H9 (cell line): ENCODE data around the gene TMPRSS5. TPM values are rescaled to one million over a fixed set of nuclear protein-coding genes. Genes with fewer than 3 reads are reported as not detected.

ENCODE experiments used
- DNase-seq: peaks from one replicate; pipeline ENCODE4 v3.0.0-alpha.2; 2017
- H2AFZ ChIP-seq: one replicate; pipeline ENCODE4 v1.6.1; 2013; ENCODE audit warnings: mild to moderate bottlenecking, low read length, control low read depth, moderate library complexity
- H2AK5ac ChIP-seq: 2 replicates; pipeline ENCODE4 v1.6.1; 2013; ENCODE audit warnings: low read length, control low read depth, mixed read lengths; ENCODE audit not compliant: insufficient read length
- H2BK120ac ChIP-seq: one replicate; pipeline ENCODE4 v1.6.1; 2013; ENCODE audit warnings: low read depth, mild to moderate bottlenecking, low read length, control low read depth, inconsistent platforms; ENCODE audit not compliant: poor library complexity, severe bottlenecking
- H2BK12ac ChIP-seq: 2 replicates; pipeline ENCODE4 v1.6.1; 2013; ENCODE audit warnings: low read length, control low read depth, mixed read lengths, low read depth; ENCODE audit not compliant: insufficient read length
- H2BK15ac ChIP-seq: 2 replicates; pipeline ENCODE4 v1.6.1; 2013; ENCODE audit warnings: low read depth, low read length, control low read depth
- H2BK20ac ChIP-seq: one replicate; pipeline ENCODE4 v1.6.1; 2013; ENCODE audit warnings: low read depth, mild to moderate bottlenecking, low read length, control low read depth, inconsistent platforms; ENCODE audit not compliant: poor library complexity, severe bottlenecking
- H2BK5ac ChIP-seq: 2 replicates; pipeline ENCODE4 v1.6.1; 2013; ENCODE audit warnings: low read length, control low read depth, mixed read lengths; ENCODE audit not compliant: insufficient read length
- H3K14ac ChIP-seq: 2 replicates; pipeline ENCODE4 v1.6.1; 2013; ENCODE audit warnings: low read length, control low read depth; ENCODE audit not compliant: insufficient read depth
- H3K18ac ChIP-seq: 2 replicates; pipeline ENCODE4 v1.6.1; 2013; ENCODE audit warnings: low read depth, mild to moderate bottlenecking, mixed read lengths, low read length, control low read depth; ENCODE audit not compliant: insufficient read length
- H3K23ac ChIP-seq: 2 replicates; pipeline ENCODE4 v1.6.1; 2013; ENCODE audit warnings: low read length, control low read depth, mixed read lengths, low read depth; ENCODE audit not compliant: insufficient read length
- H3K23me2 ChIP-seq: 2 replicates; pipeline ENCODE4 v1.6.1; 2013; ENCODE audit warnings: low read depth, mild to moderate bottlenecking, mixed read lengths, low read length, control low read depth; ENCODE audit not compliant: insufficient read length, poor library complexity, severe bottlenecking
- H3K27ac ChIP-seq: 2 replicates; pipeline ENCODE4 v1.5.1; 2013; ENCODE audit warnings: low read length, control low read depth, mixed read lengths, low read depth; ENCODE audit not compliant: insufficient read length
- H3K27me3 ChIP-seq: 2 replicates; pipeline ENCODE4 v1.6.1; 2013; ENCODE audit warnings: low read length, control low read depth, inconsistent platforms; ENCODE audit not compliant: insufficient read depth
- H3K4ac ChIP-seq: 2 replicates; pipeline ENCODE4 v1.6.1; 2013; ENCODE audit warnings: low read depth, mild to moderate bottlenecking, control low read depth, inconsistent platforms, low read length, moderate library complexity
- H3K4me1 ChIP-seq: 2 replicates; pipeline ENCODE4 v1.6.1; 2013; ENCODE audit warnings: low read length, control low read depth, inconsistent platforms; ENCODE audit not compliant: insufficient read depth
- H3K4me2 ChIP-seq: 2 replicates; pipeline ENCODE4 v1.6.1; 2013; ENCODE audit warnings: low read length, control low read depth, mixed read lengths; ENCODE audit not compliant: insufficient read length, insufficient read depth
- H3K56ac ChIP-seq: 2 replicates; pipeline ENCODE4 v1.6.1; 2013; ENCODE audit warnings: low read depth, mild to moderate bottlenecking, mixed read lengths, low read length, control low read depth; ENCODE audit not compliant: insufficient read length
- H3K79me1 ChIP-seq: 2 replicates; pipeline ENCODE4 v1.6.1; 2013; ENCODE audit warnings: low read depth, mild to moderate bottlenecking, moderate library complexity, low read length, control low read depth, inconsistent platforms; ENCODE audit not compliant: insufficient read depth, poor library complexity, severe bottlenecking
- H3K79me2 ChIP-seq: 2 replicates; pipeline ENCODE4 v1.6.1; 2013; ENCODE audit warnings: low read length, control low read depth, inconsistent platforms; ENCODE audit not compliant: insufficient read depth
- H3K9ac ChIP-seq: 2 replicates; pipeline ENCODE4 v1.6.1; 2013; ENCODE audit warnings: low read length, control low read depth, mixed read lengths; ENCODE audit not compliant: insufficient read length; ENCODE audit errors: extremely low read depth
- H3K9me3 ChIP-seq: one replicate; pipeline ENCODE4 v1.6.1; 2013; ENCODE audit warnings: low read depth, low read length, inconsistent platforms; ENCODE audit not compliant: control insufficient read depth
- H3T11ph ChIP-seq: one replicate; pipeline ENCODE4 v1.6.1; 2013; ENCODE audit warnings: mild to moderate bottlenecking, low read length, control low read depth, inconsistent platforms
- H4K20me1 ChIP-seq: one replicate; pipeline ENCODE4 v1.6.1; 2013; ENCODE audit not compliant: control insufficient read depth, insufficient read length, insufficient read depth
- H4K5ac ChIP-seq: 2 replicates; pipeline ENCODE4 v1.6.1; 2013; ENCODE audit warnings: low read depth, mild to moderate bottlenecking, mixed read lengths, low read length, control low read depth; ENCODE audit not compliant: insufficient read length
- H4K8ac ChIP-seq: replicated peaks from 2 replicates; pipeline ENCODE4 v1.6.1; 2013; ENCODE audit warnings: low read length, control low read depth, mixed read lengths, low read depth; ENCODE audit not compliant: insufficient read length
- H4K91ac ChIP-seq: 2 replicates; pipeline ENCODE4 v1.6.1; 2013; ENCODE audit warnings: low read depth, mild to moderate bottlenecking, moderate library complexity, mixed read lengths, low read length, control low read depth; ENCODE audit not compliant: insufficient read length
- H3K27ac Mint-ChIP-seq, 3 experiments: 2 replicates in 2 of 3; 3 replicates in 1 of 3; pipeline ENCODE4 v1.8.0; 2020 to 2021; ENCODE audit warnings: mixed read lengths in 3 of 3, mild to moderate bottlenecking in 1 of 3, moderate library complexity in 1 of 3
- H3K27me3 Mint-ChIP-seq: 2 replicates; pipeline ENCODE4 v1.8.0; 2021; ENCODE audit warnings: low read depth, mild to moderate bottlenecking, moderate library complexity, mixed read lengths
- H3K36me3 Mint-ChIP-seq, 3 experiments: 2 replicates in 2 of 3; 3 replicates in 1 of 3; pipeline ENCODE4 v1.8.0; 2020 to 2021; ENCODE audit warnings: low read depth in 3 of 3, mixed read lengths in 3 of 3; ENCODE audit not compliant: insufficient read depth in 1 of 3
- H3K4me1 Mint-ChIP-seq, 2 experiments: 2 replicates each; pipeline ENCODE4 v1.8.0; 2020; ENCODE audit warnings: mixed read lengths in 2 of 2
- H3K4me3 Mint-ChIP-seq, 2 experiments: 2 replicates in 1 of 2; 3 replicates in 1 of 2; pipeline ENCODE4 v1.8.0; 2020 to 2021; ENCODE audit warnings: mild to moderate bottlenecking in 2 of 2, mixed read lengths in 2 of 2, moderate library complexity in 1 of 2
- H3K9me3 Mint-ChIP-seq, 2 experiments: 2 replicates in 1 of 2; 3 replicates in 1 of 2; pipeline ENCODE4 v1.8.0; 2020; ENCODE audit warnings: mild to moderate bottlenecking in 2 of 2, mixed read lengths in 2 of 2, moderate library complexity in 1 of 2
- CTCF ChIP-seq: fragments of 200-600 bp; sonication (generic); conservative IDR thresholded peaks from 3 replicates; pipeline ENCODE4 v1.8.0; 2021; ENCODE audit warnings: antibody characterized with exemption, mild to moderate bottlenecking
- WGBS: extraction: QIAGEN DNeasy Blood & Tissue Kit; methylation state at CpG from one replicate; pipeline ENCODE4 v1.1.7; 2013; ENCODE audit warnings: missing lambda C conversion rate, low lambda C conversion rate, mixed read lengths; ENCODE audit not compliant: insufficient read length; ENCODE audit errors: extremely low coverage; 5-methylcytosine and 5-hydroxymethylcytosine counted together
- total RNA-seq: library from RNA; stranded (reverse); gene quantifications from 2 replicates; pipeline ENCODE4 v1.2.1, GENCODE V29; 2021

The TMPRSS5 gene
- total RNA-seq, 1 experiment from 2014 or later = 0.37 TPM

- H2BK120ac ChIP-seq = no peak overlapping the region
- H2BK5ac ChIP-seq = no peak overlapping the region
- Mint-ChIP-seq H3K36me3 (peaks cover 0 to 12% (median under 1%) of the 10 kb centered on the region in 3 experiments; a peak in 6 of 7 replicates), H3K27ac (no peak overlapping the region; a peak in 1 of 7 replicates), H3K27me3 (no peaks in the 10 kb centered on the region), H3K4me3 (no peak overlapping the region), H3K9me3 (no peaks in the 10 kb centered on the region), H3K4me1 (peaks cover 0 to 4% of the 10 kb centered on the region in 2 experiments; a peak in 3 of 4 replicates)
- no peak overlapping the region for H3K4me2 ChIP-seq
- no peak overlapping the region for H3K27ac ChIP-seq
- TF ChIP-seq CTCF = no peak
- H3K23me2 ChIP-seq = no peaks in the 10 kb centered on the region
- H3K79me1 ChIP-seq = no peaks in the 10 kb centered on the region
- H4K20me1 ChIP-seq = no peaks in the 10 kb centered on the region
- no peak overlapping the region for H4K5ac ChIP-seq
- no peak for DNase-seq
- no peak overlapping the region for H4K8ac ChIP-seq
- H3K9ac ChIP-seq = no peak overlapping the region
- H2BK20ac ChIP-seq = no peak overlapping the region
- no peak overlapping the region for H2BK12ac ChIP-seq
- H4K91ac ChIP-seq = no peak overlapping the region
- no peak overlapping the region for H3K14ac ChIP-seq
- no peak overlapping the region for H2AK5ac ChIP-seq
- no peak overlapping the region for H3T11ph ChIP-seq
- no peaks in the 10 kb centered on the region for H3K4me1 ChIP-seq
- no peaks in the 10 kb centered on the region for H3K9me3 ChIP-seq
- no peak overlapping the region for H2BK15ac ChIP-seq
- no peak overlapping the region for H2AFZ ChIP-seq
- H3K4ac ChIP-seq = no peak overlapping the region
- no peaks in the 10 kb centered on the region for H3K27me3 ChIP-seq
- no peak overlapping the region for H3K56ac ChIP-seq
- no CpG with 5 or more reads among the region's 3 CpGs for WGBS
- H3K18ac ChIP-seq = no peak overlapping the region
- H3K79me2 ChIP-seq = no peaks in the 10 kb centered on the region
- H3K23ac ChIP-seq = no peak overlapping the region
Observed at GRCh38 chr11:113728814-113729213, 22.7 kb upstream of the TMPRSS5 start.
